Bronchial epithelial cell (primary cell): ENCODE measurements around the gene GARNL3. TPM values are rescaled to one million over a fixed set of nuclear protein-coding genes. Genes with fewer than 3 reads are reported as not detected.

Experiments used
- DNase-seq: peaks from one replicate; pipeline ENCODE4 v3.0.0-alpha.2; 2010; ENCODE audit warnings: low read depth
- FAIRE-seq: peaks from 2 replicates; lab custom pipeline; 2011; peaks lifted over from hg19 to GRCh38; lab: Jason Lieb, UNC
- H3K27me3 ChIP-seq: 2 replicates; pipeline ENCODE4 v1.5.1; 2011; ENCODE audit warnings: low read length; ENCODE audit not compliant: control insufficient read depth, insufficient read depth
- H3K36me3 ChIP-seq: 2 replicates; pipeline ENCODE4 v1.5.1; 2011; ENCODE audit warnings: low read length; ENCODE audit not compliant: control insufficient read depth, insufficient read depth
- H3K4me3 ChIP-seq: 2 replicates; pipeline ENCODE4 v1.5.1; 2011; ENCODE audit warnings: mild to moderate bottlenecking, low read depth, low read length, control low read depth
- CTCF ChIP-seq: IDR thresholded peaks from 2 replicates; pipeline ENCODE4 v1.5.1; 2011; ENCODE audit warnings: mild to moderate bottlenecking, moderate library complexity, low read length, control low read depth, inconsistent platforms; ENCODE audit not compliant: insufficient read depth, severe bottlenecking
- total RNA-seq: library from RNA; depleted of rRNA; stranded (reverse); fragments of >200 nt; gene quantifications from 2 replicates; pipeline ENCODE4 v1.2.1, GENCODE V29; 2014

The GARNL3 gene
- total RNA-seq, 1 donor from 2014 or later, result 2.4 TPM

GRCh38 chr9:127388037-127388855 lies 123.7 kb downstream of the GARNL3 start:
- Histone ChIP-seq H3K36me3 (no peaks in the 10 kb centered on the region), H3K27me3 (no peaks in the 10 kb centered on the region), H3K4me3 (no peak overlapping the region)
- no peak for TF ChIP-seq CTCF
- FAIRE-seq (no peak), DNase-seq (peak; percentile 96)

GRCh38 chr9:127388856-127389238 lies 124.3 kb downstream of the GARNL3 start:
- FAIRE-seq, result no peak

GRCh38 chr9:127389381-127390247 lies 125.0 kb downstream of the GARNL3 start:
- H3K36me3 ChIP-seq, result no peaks in the 10 kb centered on the region
- H3K4me3 ChIP-seq, result no peak overlapping the region
- FAIRE-seq (no peak), DNase-seq (no peak)
- TF ChIP-seq CTCF, result no peak
- H3K27me3 ChIP-seq, result no peaks in the 10 kb centered on the region

More at GRCh38 chr9:127388856-127389238, 124.3 kb downstream of the GARNL3 start:
- Histone ChIP-seq H3K4me3 (no peak overlapping the region), H3K27me3 (no peaks in the 10 kb centered on the region), H3K36me3 (no peaks in the 10 kb centered on the region)
- no peak for DNase-seq
- TF ChIP-seq CTCF, result no peak

GRCh38 chr9:127390248-127390545 lies 125.6 kb downstream of the GARNL3 start:
- no peak for DNase-seq
- no peak for TF ChIP-seq CTCF
- no peak for FAIRE-seq
- H3K36me3 ChIP-seq, result no peaks in the 10 kb centered on the region
- H3K27me3 ChIP-seq, result no peaks in the 10 kb centered on the region
- H3K4me3 ChIP-seq, result no peak overlapping the region

GRCh38 chr9:127390563-127390962 lies 126.0 kb downstream of the GARNL3 start:
- no peak overlapping the region for H3K4me3 ChIP-seq
- DNase-seq, result no peak
- no peaks in the 10 kb centered on the region for H3K27me3 ChIP-seq
- TF ChIP-seq CTCF, result no peak
- no peaks in the 10 kb centered on the region for H3K36me3 ChIP-seq
- no peak for FAIRE-seq
